ENCODE results near the gene NPS.

- TF ChIP-seq YY1 (IDR thresholded peaks at IDR 0.05; ENCODE audit: insufficient read depth, insufficient read length) (no peak), ZNF274 (IDR thresholded peaks at IDR 0.05; ENCODE audit: low read depth, low read length) (no peak), SUZ12 (IDR thresholded peaks at IDR 0.05; ENCODE audit: extremely low read depth, insufficient read depth, insufficient read length) (no peak)
Measured at GRCh38 chr10:127550861-127551260, 1.8 kb downstream of the NPS start.
